Measurements from ENCODE around the gene PPP2R2C.

PPP2R2C gene

GRCh38 chr4:6384541-6384940 lies 87.9 kb downstream of the PPP2R2C start:
- in situ Hi-C loops (cut with HindIII; ENCODE audit: low sequenced_read_pairs) = loop anchor here (25.0 kb wide), 1 partner anchor 122 kb away; the partner anchor contains the start of gene WFS1

- in situ Hi-C loops (cut with HindIII; ENCODE audit: low sequenced_read_pairs) = loop anchor here (25.0 kb wide), 1 partner anchor 122 kb away; the partner anchor contains the start of gene WFS1
These were observed 88.5 kb downstream of the PPP2R2C start for GRCh38 chr4:6383929-6384328.

GRCh38 chr4:6383009-6383404 lies 89.4 kb downstream of the PPP2R2C start:
- in situ Hi-C loops (cut with HindIII; ENCODE audit: low sequenced_read_pairs) = loop anchor here (25.0 kb wide), 1 partner anchor 121 kb away; the partner anchor contains the start of gene WFS1

- in situ Hi-C loops (cut with HindIII; ENCODE audit: low sequenced_read_pairs) = loop anchor here (25.0 kb wide), 1 partner anchor 119 kb away; the partner anchor contains the start of gene WFS1
These were observed 90.8 kb downstream of the PPP2R2C start for GRCh38 chr4:6381571-6382123.

- in situ Hi-C loops (cut with HindIII; ENCODE audit: low sequenced_read_pairs) = loop anchor here (25.0 kb wide), 1 partner anchor 119 kb away; the partner anchor contains the start of gene WFS1
These were observed 91.5 kb downstream of the PPP2R2C start for GRCh38 chr4:6380746-6381410.

GRCh38 chr4:6379767-6380745 lies 92.4 kb downstream of the PPP2R2C start:
- in situ Hi-C loops (cut with HindIII; ENCODE audit: low sequenced_read_pairs) = loop anchor here (25.0 kb wide), 1 partner anchor 118 kb away; the partner anchor contains the start of gene WFS1

- in situ Hi-C loops (cut with HindIII; ENCODE audit: low sequenced_read_pairs) = loop anchor here (25.0 kb wide), 1 partner anchor 116 kb away; the partner anchor contains the start of gene WFS1
These were observed 93.6 kb downstream of the PPP2R2C start for GRCh38 chr4:6378493-6379445.

- in situ Hi-C loops (cut with HindIII; ENCODE audit: low sequenced_read_pairs) = loop anchor here (25.0 kb wide), 1 partner anchor 116 kb away; the partner anchor contains the start of gene WFS1
These were observed 94.6 kb downstream of the PPP2R2C start for GRCh38 chr4:6377626-6378492.

- in situ Hi-C loops (cut with HindIII; ENCODE audit: low sequenced_read_pairs) = loop anchor here (25.0 kb wide), 1 partner anchor 113 kb away; the partner anchor contains the start of gene WFS1
These were observed 96.7 kb downstream of the PPP2R2C start for GRCh38 chr4:6375620-6376295.

GRCh38 chr4:6374575-6374974 lies 97.8 kb downstream of the PPP2R2C start:
- in situ Hi-C loops (cut with HindIII; ENCODE audit: low sequenced_read_pairs) = no loop called here

- in situ Hi-C loops (cut with HindIII; ENCODE audit: low sequenced_read_pairs) = no loop called here
These were observed 98.6 kb downstream of the PPP2R2C start for GRCh38 chr4:6373541-6374410.

- in situ Hi-C loops (cut with HindIII; ENCODE audit: low sequenced_read_pairs) = no loop called here
These were observed 99.5 kb downstream of the PPP2R2C start for GRCh38 chr4:6372649-6373525.

- in situ Hi-C loops (cut with HindIII; ENCODE audit: low sequenced_read_pairs) = no loop called here
These were observed 100.6 kb downstream of the PPP2R2C start for GRCh38 chr4:6371812-6372211.

- in situ Hi-C loops (cut with HindIII; ENCODE audit: low sequenced_read_pairs) = no loop called here
These were observed 101.1 kb downstream of the PPP2R2C start for GRCh38 chr4:6371271-6371670.

GRCh38 chr4:6369924-6370645 lies 102.3 kb downstream of the PPP2R2C start:
- in situ Hi-C loops (cut with HindIII; ENCODE audit: low sequenced_read_pairs) = no loop called here

- in situ Hi-C loops (cut with HindIII; ENCODE audit: low sequenced_read_pairs) = no loop called here
These were observed 102.9 kb downstream of the PPP2R2C start for GRCh38 chr4:6369511-6369910.
